NCI-H1048 (cell line): ENCODE measurements around the gene FHAD1.
A peak's percentile ranks its signal among the peaks of the same experiment; 100 is the strongest.
"Not testable (repeated sequence)": the region's sequence is repeated elsewhere in the genome, so short reads cannot be mapped to it uniquely, and the experiment has no call there.

Source experiments
- DNase-seq: peaks from one replicate; lab custom pipeline; 2025; lab: John Stamatoyannopoulos, UW

FHAD1 gene

DNA sequence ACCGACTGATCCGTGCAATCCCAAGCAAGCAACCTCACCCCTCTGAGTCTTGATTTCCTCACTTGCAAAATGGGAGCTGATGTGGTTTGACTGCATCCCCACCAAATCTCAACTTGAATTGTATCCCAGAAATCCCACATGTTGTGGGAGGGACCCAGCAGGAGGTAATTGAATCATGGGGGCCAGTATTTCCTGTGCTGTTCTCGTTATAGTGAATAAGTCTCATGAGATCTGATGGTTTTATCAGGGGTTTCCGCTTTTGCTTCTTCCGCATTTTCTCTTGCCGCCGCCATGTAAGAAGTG is 58.4 kb downstream of the FHAD1 start:
- no peak for DNase-seq

DNA sequence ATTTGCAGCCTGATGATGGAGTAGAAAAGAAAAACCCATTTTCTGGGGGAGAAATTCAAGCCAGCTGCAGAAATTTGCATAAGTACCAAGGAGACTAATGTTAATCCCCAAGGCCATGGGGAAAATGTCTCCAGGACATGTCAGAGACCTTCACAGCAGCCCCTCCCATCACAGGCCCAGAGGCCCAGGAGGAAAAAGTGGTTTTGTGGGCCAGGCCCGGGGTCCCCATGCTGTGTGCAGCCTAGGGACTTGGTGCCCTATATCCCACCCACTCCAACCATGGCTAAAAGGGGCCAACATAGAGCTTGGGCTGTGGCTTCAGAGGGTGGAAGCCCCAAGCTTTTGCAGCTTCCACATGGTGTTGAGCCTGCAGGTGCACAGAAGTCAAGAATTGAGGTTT is 59.3 kb downstream of the FHAD1 start:
- not testable (repeated sequence) for DNase-seq

DNA sequence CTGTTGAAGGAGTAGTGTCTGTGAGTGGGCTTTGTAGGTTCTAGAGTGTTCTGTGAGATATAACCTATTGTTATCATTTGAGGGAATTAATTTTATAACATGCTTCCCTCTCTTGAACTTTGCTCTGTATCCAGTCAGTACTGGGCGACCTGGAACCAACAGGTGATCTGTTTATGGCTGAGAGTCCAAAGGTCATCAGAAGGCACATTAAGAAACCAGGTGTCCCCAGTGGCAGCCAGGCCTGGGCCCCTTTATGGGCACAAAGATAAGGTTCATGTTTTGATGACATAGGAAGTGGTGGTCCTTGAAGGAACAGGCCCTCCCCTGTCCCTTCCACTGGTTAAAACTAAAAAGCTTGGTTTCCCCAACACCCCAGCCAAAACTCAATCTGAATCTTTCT is 61.1 kb downstream of the FHAD1 start:
- no peak for DNase-seq

DNA sequence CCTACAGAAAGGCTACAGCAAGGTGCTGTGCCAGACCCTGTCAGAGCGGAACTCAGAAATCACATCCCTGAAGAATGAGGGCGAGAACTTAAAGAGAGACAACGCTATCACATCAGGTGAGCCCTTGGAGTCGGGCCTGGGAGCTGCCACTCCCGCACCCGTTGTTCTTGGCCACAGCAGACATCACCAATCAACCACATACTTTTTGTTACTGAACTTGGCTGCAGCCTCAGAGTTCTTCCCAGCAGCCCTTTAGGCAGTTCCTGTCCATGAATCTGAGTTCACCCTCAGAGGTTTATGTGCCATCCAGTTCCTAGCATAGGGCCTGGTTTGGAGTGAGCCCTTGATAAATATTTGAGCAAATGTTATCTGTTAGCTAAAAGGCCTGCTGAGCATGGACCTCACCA is 61.6 kb downstream of the FHAD1 start:
- DNase-seq, result no peak

DNA sequence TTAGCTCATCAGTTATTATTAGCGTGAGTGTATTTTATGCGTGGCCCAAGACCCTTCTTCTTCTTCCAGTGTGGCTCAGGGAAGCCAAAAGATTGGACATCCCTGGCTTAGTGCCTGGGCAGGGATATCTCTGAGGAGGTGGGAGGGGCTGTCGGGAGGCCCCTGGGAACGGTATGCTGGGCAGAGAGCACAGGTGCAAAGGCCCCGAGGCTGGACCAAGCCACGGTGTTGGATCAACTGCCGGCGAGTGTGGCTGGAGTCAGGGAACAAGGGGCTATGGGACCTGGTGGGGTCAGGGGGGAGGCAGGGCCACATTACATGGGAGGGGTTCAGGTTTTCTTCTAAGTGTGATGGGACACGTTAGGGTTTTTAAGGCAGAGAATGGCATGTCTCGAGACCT is 62.7 kb downstream of the FHAD1 start:
- DNase-seq, result no peak

DNA sequence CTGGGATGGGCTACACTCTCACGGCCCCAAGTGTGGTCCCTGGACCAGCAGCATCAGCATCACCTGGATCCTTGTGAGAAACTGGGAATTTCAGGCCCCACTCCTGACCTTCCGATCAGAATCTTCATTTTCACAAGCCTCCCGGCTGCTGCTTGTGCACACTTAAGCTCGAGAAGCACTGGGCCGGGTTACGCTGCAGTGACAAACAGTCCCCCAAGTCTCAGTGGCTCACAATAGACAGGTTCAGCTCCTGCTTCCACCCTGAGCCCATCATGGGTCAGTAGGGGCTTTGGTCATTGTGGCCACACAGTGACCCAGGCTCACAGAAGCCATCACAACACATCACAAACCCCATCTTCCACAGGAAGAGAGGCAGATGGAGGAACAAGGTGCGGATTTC is 63.5 kb downstream of the FHAD1 start:
- DNase-seq, result no peak

DNA sequence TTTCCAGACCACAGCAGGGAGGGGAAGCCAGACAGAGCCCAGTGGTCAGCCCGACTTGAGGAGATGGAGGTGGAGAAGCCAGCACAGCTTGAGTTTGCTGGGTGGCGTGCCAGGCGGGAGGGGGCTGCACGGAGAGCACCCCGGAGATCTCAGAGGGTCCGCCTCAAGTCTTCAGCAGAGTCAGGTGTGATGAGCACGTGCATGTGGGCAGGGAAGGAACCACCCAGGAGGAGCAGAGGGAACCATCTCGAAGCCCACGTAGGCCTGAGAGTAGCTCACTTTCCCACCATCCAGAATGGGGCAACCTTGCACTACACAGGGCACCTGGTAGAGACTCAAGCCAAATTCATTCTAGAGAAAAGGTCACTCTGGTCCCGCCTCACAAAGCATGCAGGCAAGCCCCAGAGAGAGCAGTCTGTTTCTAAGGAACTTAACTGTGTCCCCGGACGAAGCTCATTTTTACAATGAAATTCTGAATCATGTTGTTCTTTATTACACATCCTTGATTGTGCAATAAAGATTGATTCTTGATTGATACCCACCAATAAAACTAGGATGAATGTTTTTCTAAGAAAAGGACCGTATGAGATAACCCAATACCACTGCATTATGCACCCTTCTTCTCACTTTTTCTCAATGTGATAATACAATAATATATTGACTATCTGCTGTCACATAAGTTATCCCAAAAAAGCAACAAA is 64.2 kb downstream of the FHAD1 start:
- DNase-seq, result no peak

DNA sequence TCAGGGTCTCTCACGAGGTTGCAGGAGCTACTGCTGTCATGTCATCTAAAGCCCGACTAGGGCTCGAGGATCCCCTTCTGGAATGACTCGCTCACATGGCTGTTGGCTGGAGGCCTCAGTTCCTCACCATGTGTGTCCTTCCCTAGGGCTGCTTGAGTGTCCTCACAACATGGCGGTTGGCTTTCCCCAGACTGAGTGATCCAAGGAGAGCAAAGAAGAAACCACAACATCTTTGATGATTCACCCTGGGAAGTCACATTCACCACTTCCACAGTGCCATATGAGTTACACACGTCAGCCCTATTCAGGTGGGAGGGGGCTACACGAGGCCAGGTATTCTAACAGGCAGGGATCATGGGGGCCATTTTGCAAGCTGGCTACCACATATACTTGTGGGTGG is 64.9 kb downstream of the FHAD1 start:
- DNase-seq, result no peak

DNA sequence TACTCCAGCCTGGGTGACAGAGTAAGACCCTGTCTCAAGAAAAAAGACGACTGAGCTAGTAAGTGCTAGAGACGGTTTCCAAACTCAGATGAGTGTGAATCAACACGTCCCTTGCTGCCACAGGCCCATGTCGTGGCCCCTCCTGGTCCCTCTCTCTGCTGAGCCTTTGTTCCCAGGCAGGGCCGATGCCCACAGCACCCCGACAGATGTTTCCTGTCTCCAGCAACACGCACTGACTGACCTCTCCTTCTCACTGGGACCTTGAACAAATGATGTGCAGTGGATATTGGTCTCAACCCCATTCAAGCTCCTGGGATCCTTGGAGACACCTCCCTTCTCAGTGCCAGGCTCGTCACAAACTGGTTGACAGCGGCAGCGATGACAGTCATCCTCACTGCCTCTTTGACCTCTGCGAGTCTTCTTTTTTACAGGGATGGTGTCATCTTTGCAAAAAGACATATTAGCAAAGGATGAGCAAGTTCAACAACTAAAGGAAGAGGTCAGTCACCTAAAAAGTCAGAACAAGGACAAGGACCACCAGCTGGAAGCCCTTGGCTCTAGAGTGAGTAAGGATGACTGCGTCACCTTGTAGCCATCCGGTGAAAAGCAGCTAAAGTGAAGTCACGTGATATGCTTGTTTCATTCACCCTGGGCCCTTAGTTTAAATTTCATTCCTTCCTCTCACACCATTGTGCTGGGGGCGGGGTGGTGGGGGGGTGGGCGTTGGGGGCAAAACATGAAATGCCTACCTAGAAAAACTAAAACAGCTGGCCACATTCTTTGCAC is 65.8 kb downstream of the FHAD1 start:
- no peak for DNase-seq

DNA sequence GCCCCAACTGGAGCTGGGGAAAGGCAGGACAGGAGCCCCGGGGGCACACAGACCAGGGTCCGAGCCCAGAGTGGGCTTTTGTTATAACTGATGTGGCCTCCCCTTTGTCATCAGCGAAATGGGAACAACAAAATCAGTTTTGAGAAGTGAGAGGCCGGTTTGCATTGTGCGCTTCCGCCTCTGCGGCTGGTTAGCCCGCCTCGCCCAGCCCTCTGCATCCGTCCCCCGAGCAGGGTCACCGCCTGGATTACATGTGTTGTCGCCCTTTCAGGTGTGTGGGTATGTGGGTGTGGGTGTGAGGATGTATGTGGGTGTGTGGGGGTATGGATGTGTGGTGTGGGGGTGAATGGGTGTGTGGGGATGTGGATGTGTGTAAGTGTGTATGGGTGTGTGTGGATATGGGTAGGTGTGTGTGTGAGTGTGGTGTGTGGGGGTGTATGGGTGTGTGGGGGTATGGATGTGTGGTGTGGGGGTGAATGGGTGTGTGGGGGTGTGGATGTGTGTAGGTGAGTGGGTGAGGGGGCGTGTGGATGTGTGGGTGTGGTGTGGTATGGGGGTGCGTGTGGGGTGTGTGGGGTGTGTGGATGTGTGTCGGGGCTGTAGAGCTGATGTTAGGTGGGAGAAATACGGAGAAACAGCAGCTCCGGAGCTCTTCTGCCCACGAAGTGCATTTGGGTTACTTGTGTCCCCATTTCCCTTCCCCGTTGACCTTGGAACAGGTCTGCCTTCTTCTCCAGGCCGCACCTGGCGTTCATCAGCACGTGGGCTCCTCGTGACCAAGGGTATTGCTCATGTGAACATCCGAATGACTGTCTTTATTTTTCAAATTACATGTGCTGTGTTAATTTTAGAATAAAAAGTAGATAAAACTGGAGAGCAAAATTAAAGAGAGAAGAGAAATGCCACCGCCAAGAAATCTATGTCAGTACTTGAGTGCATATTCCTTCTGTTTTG is 67.6 kb downstream of the FHAD1 start:
- no peak for DNase-seq

DNA sequence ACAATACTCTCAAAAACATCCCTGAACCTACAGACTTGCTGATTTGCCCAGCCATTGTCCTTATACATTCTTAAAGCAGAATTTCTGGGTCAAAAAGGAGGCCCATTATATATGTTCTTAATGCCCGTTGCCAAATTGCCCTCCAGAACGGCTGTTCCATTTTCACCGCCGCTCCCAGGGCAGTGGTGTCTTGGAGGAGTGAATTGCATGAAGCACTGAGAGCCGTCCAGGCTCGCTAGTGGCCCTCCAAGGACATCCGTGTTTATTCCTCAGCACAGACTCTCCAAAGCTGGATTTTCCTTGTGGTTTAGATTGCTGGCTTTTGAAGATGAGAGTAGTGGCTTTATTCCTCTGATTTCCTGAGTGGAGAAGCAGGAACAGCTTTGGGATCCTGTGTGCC is 68.8 kb downstream of the FHAD1 start:
- no peak for DNase-seq

DNA sequence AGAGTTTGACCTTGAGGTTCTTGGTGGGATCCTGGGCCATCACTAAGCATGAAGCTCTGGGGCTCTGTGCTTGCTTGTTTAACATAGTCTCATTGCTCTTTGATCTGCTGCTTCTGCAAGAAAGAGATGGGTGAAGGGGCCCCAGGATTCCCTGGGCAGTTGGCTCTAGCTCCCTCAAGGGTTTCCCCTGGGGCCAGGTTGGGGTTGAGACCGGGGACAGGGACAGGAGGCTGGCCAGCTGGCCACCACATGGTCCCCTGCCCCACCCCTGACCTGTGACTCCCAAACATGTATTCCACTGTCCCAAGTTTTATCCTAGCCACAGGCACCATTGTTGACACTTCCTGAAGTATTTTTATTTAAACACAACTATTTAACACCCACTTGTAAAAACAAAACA is 69.5 kb downstream of the FHAD1 start:
- DNase-seq, result no peak

DNA sequence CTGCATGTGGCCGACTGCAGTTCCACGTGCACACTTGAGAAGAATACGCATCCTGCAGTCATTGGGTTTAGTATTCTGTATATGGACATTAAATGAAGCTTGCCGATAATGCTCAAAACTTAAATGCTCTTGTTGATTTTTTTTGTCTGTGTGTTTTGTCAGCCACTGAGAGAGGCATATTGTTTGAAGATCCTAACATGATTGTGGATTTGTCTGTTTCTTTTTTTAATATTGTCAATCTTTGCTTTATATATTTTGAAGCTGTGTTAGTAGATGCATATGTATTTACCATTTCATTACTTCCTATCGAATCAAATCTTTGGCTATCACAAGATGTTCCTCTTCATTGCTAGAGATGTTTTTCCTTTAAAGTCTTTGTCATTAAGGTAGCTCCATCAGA is 73.2 kb downstream of the FHAD1 start:
- DNase-seq, result no peak

DNA sequence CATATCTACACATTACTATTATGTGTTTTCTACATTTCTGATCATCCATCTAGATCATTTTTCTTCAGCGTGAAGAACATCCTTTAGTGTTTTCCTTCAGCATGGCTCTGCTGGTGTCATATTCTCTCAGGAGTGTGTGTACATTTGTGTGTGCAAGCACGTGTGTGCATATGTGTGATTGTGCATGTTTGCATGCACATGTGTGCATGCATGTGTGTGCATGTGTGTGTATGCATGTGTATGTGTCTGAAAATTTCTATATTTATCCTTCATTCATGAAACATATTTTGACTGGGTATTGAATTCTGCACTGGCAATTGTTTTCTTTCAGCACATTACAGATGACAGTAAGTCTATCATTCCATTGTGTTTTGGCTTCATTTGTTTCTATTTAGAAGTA is 74.6 kb downstream of the FHAD1 start:
- no peak for DNase-seq

DNA sequence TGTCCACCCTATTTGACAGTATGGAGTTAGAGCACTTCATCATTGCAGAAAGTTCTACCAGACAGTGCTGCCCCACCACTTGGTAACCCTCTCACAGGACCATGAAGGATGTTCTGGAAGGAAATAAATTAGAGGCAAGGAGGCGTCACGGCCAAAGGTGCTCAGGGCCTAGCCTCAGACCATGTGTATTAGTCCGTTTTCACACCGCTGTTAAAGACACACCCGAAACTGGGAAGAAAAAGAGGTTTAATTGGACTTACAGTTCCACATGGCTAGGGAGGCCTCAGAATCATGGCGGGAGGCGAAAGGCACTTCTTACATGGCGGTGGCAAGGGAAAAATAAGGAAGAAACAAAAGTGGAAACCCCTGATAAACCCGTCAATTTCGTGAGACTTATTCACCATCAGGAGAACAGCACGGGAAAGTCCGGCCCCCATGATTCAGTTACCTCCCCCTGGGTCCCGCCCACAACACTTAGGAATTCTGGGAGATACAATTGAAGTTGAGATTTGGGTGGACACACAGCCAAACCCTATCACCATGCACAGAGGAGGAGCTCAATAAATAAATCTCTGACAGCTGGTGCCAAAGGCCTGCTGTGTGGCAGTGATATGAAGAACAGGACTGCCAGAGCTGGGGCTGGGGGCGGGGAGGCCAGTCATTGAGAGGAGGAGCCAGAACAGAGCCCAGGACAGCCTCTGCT is 75.8 kb downstream of the FHAD1 start:
- no peak for DNase-seq

DNA sequence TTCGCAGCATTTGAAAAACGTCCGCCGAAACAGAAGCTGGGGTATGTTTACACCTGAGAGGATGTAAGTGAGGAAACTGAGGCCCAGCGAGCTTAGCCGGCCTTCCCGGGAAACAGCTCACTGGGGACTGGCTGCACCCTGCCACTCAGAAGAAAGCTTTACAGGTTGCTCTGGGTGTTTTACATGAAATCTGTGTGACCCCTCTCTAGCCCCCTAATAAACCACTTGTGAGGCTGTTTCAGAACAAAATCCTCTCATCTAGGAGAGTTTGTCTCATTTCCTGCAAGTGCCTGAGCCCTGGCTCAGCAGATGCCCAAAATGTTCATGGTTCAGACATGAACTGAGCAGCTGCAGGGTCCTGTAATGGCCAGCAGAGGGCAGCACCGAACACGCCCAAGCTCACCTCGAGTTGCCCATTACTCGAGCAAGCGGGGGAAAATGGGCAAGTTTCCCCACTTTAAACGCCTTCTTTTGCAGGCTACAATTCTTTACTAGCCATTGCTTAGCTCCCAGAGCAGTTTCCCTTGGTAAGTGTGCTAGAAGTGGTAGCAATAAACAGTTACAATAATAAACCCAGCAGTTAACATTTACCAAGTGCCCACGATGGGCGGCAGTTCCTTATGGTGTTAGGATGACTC is 76.4 kb downstream of the FHAD1 start:
- DNase-seq, result peak; percentile 68

DNA sequence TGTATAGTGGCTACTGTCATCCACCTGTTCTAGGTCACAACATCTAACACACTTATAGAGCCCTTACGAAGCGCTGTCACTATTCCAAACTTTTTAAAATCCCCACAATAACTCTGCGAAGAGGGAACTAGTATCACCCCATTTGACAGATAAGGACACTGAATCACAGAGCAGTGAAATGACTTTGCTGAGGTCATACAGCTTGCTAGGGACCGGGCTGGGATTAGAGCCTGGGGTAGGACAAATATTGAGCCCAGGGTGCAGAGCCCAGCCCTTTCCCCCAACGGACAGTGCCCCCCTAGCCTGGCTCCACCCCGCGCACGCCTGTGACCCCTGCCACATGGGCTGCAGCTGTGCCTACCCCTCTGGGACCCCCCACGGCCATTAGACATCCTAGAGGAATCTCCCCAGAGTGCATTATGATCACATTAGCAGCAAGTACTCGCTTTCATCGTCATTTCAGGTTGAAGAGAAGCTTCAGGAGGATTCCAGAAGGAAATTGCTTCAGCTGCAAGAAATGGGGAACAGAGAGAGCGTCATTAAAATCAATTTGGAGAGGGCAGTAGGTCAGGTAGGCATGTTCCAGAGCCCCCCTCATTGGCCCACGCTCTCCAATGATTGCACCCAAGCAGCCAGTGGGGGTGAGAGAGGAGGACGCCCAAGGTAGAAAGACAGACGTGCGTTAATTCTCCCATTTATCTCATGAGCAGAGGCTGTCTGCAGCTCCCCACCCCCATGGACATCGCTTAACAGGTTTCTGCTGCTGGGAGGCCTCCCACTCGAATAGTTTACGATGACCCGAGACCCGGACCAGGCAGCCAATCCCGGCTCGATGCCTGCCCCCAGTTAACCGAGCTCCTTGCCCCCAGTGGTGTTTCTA is 77.2 kb downstream of the FHAD1 start:
- no peak for DNase-seq

DNA sequence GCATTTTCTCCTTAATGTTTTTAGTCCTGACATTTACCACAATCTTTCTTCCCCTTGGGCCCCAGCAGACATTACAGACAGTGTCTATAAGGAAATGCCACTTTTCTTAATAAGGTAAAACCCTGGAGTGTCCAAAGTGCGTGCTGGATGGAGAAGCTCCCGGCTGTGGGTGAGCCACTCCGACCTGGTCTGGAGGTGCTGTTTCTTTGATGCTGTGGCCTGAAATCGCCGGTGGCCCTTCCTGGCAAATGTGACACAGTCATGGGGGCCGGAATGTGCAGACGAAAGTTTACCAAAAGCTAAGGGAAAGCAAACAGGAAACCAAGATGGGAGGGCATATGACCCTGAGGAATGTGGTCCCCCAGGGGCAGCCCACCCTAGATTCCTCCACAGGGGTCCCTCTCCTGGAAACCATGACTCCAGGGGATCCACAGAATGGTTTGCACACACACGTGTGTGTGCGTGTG is 77.9 kb downstream of the FHAD1 start:
- no peak for DNase-seq

DNA sequence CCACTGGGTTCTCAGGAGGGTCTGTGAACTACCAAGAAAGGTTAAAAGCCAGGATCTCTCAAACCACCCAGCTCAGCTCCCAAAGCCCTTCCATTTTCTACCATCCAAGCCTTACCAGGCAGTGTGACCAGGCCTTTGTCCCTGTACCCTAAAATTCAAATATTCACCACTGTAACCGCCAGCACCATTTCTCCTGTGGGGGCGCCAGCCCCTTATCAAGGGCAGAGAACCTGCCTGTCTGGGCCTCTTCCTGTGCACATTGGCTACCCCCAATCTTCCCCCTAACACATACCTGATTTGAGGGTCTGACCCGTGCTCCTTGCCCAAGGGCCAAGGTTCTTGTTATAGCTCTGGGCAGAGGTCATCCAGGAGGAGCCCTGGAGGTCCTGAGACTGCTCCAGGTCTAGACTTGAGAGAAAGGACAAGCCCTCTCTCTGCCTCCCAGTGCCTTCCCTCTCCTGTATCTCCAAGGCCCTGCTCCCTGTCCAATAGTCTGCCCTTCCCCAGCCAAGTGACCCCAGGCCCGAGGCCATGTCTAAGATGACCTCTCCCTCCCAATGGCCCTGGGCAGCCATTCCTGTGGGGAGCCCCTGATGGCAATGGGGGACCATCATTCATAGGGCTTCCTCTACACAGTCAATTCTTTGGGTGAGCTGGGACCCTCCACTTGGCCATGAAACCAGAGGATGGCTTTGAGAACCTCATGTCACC is 78.5 kb downstream of the FHAD1 start:
- no peak for DNase-seq
